ENCODE data around the gene STK32C.

The STK32C gene

GRCh38 chr10:132193907-132194552 lies 113.7 kb downstream of the STK32C start:
- peak; percentile 60 for DNase-seq

GRCh38 chr10:132192991-132193665 lies 114.6 kb downstream of the STK32C start:
- DNase-seq: no peak

- DNase-seq: no peak
Observed at GRCh38 chr10:132192076-132192975, 115.4 kb downstream of the STK32C start.

- DNase-seq: no peak
Observed at GRCh38 chr10:132189810-132190422, 117.8 kb downstream of the STK32C start.

GRCh38 chr10:132189016-132189415 lies 118.7 kb downstream of the STK32C start:
- no peak for DNase-seq

GRCh38 chr10:132188331-132188730 lies 119.4 kb downstream of the STK32C start:
- DNase-seq: no peak

- DNase-seq: no peak
Observed at GRCh38 chr10:132187430-132188138, 120.2 kb downstream of the STK32C start.

GRCh38 chr10:132186488-132187429 lies 121.0 kb downstream of the STK32C start, which contains the start of gene DPYSL4:
Gene DPYSL4 (plus strand): TSS chr10:132186948. CDS start chr10:132187064, 116 bp downstream.
- peak; percentile 39 for DNase-seq

- DNase-seq: peak; percentile 71
Observed at GRCh38 chr10:132185601-132186487, 121.9 kb downstream of the STK32C start.

GRCh38 chr10:132184816-132185593 lies 122.7 kb downstream of the STK32C start:
- DNase-seq: no peak

GRCh38 chr10:132183046-132183445 lies 124.7 kb downstream of the STK32C start:
- no peak for DNase-seq

- DNase-seq: no peak
Observed at GRCh38 chr10:132182591-132182990, 125.2 kb downstream of the STK32C start.

- DNase-seq: no peak
Observed at GRCh38 chr10:132181691-132182425, 125.9 kb downstream of the STK32C start.

- no peak for DNase-seq
Observed at GRCh38 chr10:132180736-132181135, 127.0 kb downstream of the STK32C start.

- no peak for DNase-seq
Observed at GRCh38 chr10:132179551-132180392, 128.0 kb downstream of the STK32C start.

- no peak for DNase-seq
Observed at GRCh38 chr10:132178672-132179545, 128.8 kb downstream of the STK32C start.

Measured in hematopoietic multipotent progenitor cell treated with erythropoietin and hydrocortisone succinate and interleukin-3 and kit ligand, for 4 days (in vitro differentiated cells).